NCI-H2081 (cell line): ENCODE results near the gene BCL2.

Experiments
- DNase-seq, 2 experiments: peaks; one replicate each; lab custom pipeline; 2025; lab: John Stamatoyannopoulos, UW

BCL2 gene

GRCh38 chr18:63107171-63107845 is 212.3 kb downstream of the BCL2 start:
- DNase-seq = peak; percentile 25 to 66

- DNase-seq = no peak
Measured at GRCh38 chr18:63106727-63107126, 212.8 kb downstream of the BCL2 start.

- no peak for DNase-seq
Measured at GRCh38 chr18:63105636-63106316, 213.8 kb downstream of the BCL2 start.

GRCh38 chr18:63104868-63105267 is 214.7 kb downstream of the BCL2 start:
- no peak for DNase-seq

GRCh38 chr18:63102941-63103744 is 216.4 kb downstream of the BCL2 start:
- no peak for DNase-seq

GRCh38 chr18:63100630-63101055 is 218.9 kb downstream of the BCL2 start:
- no peak for DNase-seq

GRCh38 chr18:63099848-63100629 is 219.5 kb downstream of the BCL2 start:
- DNase-seq = no peak

- no peak for DNase-seq
Measured at GRCh38 chr18:63099091-63099840, 220.3 kb downstream of the BCL2 start.

- DNase-seq = no peak
Measured at GRCh38 chr18:63098018-63098981, 221.3 kb downstream of the BCL2 start.

GRCh38 chr18:63097178-63097577 is 222.4 kb downstream of the BCL2 start:
- no peak for DNase-seq

- no peak for DNase-seq
Measured at GRCh38 chr18:63096327-63096874, 223.2 kb downstream of the BCL2 start.

- DNase-seq = no peak
Measured at GRCh38 chr18:63095768-63096167, 223.8 kb downstream of the BCL2 start.

- DNase-seq = no peak
Measured at GRCh38 chr18:63091671-63092364, 227.8 kb downstream of the BCL2 start.

- DNase-seq = no peak
Measured at GRCh38 chr18:63090334-63090733, 229.2 kb downstream of the BCL2 start.

GRCh38 chr18:63089041-63089440 is 230.5 kb downstream of the BCL2 start:
- DNase-seq = no peak

- DNase-seq = no peak
Measured at GRCh38 chr18:63088262-63088661, 231.3 kb downstream of the BCL2 start.

GRCh38 chr18:63087421-63088230 is 231.9 kb downstream of the BCL2 start:
- DNase-seq = no peak

- DNase-seq = no peak
Measured at GRCh38 chr18:63085611-63086010, 234.0 kb downstream of the BCL2 start.
